Ureter (tissue), 1 donor: ENCODE measurements around the gene TNRC6B. TPM values are rescaled to one million over a fixed set of nuclear protein-coding genes. Genes with fewer than 3 reads are reported as not detected.
"Not testable (repeated sequence)": the region's sequence is repeated elsewhere in the genome, so short reads cannot be mapped to it uniquely, and the experiment has no call there.

Experiments used
- DNase-seq: peaks from one replicate; pipeline ENCODE4 v3.0.0-alpha.2; 2020; ENCODE audit warnings: low spot score
- total RNA-seq: library from RNA; stranded (reverse); gene quantifications from one replicate; pipeline ENCODE4 v1.2.4, GENCODE V29; 2023
- donor health status: DM: yes; HTN: yes; CAD: no.

TNRC6B gene
- total RNA-seq, 1 donor from 2014 or later: 63.3 TPM

DNA sequence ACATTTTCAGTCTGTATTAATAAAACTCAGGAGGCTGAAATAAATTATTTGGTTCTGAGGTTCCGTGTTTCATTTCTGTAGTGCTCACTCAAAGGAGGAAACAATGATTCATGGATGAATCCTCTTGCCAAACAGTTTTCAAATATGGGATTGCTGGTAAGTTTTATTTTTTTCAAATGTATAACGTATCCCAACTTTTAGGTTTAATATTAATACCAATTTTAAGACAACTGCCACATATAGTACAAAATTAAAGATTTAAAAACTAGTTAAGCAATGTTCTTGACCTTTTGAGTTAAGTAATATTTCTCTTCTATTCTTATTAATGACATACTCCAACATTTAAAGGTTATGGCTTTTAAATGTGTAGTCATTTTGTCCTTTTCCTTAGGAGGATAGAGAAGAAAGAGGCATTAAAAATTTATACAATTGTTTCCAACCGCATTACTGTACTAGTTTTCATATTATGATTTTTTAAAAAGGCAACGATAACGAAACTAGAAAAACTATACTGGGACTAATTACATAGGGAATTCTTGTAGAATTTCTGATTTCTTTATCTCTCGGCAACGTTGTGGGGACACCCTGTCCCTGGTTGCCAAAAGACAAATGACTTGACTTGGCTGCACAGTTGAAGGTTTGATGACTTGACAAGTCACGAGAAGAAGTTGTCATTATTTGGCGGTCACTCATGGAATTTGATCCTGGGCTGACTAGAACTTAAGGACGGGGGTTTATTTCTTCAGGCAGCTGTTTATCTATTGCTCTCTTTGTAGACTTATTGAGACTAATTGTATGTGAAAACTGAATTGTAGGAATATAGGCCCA is 99.5 kb downstream of the TNRC6B start:
- no peak for DNase-seq

DNA sequence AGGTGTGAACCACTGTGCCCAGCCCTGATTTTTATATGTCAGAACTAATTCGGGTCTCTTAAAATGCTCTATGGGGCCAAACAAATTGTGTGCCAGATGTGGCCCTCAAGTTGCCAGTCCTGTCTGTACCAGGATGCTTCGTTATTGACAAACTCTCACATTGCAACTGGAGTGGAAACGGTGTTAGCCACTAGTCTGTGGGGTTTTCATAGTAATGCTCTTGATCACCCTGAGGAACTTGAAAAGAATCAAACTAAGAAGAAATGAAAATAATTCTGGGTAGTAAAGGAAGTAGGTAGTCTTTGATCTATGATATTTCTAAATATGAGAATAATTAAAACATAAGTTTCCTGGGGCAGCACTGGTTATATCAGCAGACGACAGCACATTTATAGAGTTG is 101.3 kb downstream of the TNRC6B start:
- DNase-seq: no peak

DNA sequence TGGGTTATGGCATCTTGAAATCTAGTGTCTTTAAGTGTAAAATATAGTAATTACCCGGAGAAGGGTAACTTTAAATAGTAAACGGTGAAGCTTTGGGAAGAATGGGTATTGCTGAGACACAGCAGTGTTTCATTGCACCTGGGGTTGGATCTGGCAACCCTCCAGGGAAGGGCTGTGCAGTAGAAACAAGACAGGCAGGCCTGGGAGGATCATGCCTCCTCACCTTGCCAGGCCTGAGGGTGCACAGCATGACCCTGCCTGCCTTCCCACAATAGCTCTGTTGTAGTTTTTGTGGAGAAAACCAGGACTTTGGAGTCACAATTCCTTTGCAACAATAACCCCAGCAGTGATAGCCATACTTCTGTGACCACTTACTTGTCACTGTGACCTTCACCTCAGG is 104.0 kb downstream of the TNRC6B start:
- DNase-seq: no peak

DNA sequence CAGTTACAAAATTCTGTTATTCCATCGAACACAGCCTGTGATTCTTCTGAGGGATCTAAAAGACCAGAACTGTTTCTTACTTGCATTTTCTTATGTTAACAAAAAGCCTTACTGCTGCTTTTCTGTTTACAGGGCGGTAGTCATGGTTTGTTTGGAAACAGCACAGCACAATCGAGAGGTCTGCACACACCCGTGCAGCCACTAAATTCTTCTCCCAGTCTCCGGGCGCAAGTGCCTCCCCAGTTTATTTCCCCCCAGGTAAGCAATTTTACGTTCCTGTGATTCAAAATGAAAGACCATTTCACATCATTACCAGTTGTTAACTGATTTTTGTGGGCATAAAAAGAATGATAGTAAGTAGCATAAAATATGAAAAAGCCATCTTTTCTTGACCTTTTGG is 107.8 kb downstream of the TNRC6B start:
- DNase-seq: no peak

DNA sequence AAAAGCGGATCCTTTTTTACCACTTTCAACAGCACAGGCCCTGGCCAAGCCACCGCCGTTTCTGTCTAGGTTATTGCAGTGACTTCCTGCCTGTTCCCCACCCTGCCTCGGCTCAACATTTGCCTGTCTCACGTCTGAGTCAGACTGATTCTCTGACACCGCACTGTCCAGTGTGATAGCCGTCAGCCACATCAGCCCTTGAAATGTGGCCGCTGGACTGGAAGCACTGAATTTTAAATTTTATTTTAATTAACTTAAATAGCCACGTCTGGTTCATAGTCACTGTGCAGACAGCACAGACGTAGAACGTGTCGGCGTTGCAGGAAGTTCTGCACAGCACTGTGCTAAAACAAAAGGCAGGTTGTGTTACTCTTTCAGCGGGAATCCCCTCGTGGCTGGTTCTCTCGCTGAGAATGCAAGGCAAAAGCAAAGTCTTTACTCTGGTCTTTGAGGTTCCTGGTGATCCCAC is 112.3 kb downstream of the TNRC6B start:
- DNase-seq: no peak

DNA sequence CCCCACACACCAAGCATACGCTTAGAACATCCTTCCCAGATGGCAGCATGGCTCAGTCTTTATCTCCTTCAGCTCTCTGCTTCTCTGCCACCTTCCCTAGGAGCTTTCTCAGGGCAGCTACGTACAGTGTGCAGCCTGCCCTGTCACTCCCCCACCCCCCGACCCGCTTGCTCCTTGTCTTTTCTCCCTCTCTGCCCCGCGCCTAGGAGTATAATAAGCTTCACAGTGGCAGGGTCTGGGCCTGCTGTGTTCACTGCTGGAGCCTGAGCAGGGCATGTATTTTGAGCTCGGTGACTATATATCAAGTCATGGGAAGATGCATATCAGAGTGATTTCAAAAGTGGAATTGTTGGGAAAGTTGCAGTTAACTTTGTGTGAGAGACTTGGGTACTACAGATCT is 112.8 kb downstream of the TNRC6B start:
- no peak for DNase-seq

DNA sequence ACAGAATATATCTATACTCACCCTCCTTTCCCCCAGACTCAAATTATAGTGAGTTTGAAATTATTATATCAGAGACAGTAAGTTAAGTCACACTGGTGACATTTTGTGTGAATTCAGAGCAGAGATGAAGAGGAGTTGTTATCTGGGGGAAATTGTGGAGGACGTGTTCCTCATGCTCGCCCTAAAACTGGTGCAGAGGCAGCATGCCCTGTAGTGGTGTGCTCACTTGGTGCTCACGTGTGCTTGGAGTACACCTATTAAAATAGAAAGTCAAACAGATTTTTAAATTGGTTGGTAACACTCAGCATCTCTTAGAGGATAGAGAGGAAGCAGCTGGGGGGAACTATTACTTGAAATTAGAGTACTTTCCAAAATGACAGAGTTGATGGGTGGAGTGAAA is 117.0 kb downstream of the TNRC6B start:
- no peak for DNase-seq

DNA sequence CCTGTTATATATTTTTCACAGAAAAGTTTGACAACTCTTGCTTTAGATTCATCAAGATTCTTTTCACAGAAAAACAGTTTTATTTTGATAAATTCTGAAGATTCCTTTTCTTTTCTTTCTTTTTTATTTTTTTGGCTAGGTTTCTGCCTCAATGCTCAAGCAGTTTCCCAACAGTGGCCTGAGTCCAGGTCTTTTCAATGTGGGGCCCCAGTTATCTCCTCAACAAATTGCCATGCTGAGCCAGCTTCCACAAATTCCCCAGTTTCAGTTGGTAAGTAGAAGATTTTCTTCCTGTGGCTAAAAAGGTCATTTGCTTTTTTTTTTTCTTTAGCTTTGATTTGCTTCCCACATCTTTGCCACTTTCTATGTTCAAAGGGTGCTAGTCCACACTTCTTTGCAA is 122.6 kb downstream of the TNRC6B start:
- DNase-seq: no peak

DNA sequence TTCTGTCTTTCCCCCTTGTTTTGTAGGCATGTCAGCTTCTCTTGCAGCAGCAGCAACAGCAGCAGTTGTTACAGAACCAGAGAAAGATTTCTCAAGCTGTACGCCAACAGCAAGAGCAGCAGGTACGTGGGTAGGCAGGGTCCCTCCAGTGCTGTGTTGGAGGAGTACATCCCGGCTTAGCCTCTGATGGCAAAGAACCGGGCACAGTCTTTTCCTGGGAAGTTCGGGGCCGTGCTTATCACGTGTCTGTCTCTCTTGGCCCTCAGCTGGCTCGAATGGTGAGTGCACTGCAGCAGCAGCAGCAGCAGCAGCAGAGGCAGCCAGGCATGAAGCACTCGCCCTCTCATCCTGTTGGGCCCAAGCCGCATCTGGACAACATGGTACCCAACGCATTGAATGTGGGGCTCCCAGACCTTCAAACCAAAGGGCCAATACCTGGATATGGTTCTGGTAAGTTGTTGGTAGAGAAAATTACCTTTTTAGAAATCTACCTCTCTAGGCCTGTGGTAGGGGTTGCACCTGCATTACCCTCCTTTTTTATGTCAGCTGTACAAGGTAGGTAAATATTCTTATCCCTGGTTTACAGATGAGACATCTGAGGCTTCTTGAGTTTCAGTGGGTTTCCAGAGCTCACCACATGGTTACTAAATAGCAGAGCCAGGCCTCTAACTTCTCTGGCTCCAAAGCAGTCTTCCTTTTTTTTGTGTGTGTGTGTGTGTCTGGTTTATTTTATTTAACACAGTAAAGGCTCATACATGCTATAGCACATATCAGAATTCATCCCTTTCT is 123.4 kb downstream of the TNRC6B start:
- DNase-seq: no peak

DNA sequence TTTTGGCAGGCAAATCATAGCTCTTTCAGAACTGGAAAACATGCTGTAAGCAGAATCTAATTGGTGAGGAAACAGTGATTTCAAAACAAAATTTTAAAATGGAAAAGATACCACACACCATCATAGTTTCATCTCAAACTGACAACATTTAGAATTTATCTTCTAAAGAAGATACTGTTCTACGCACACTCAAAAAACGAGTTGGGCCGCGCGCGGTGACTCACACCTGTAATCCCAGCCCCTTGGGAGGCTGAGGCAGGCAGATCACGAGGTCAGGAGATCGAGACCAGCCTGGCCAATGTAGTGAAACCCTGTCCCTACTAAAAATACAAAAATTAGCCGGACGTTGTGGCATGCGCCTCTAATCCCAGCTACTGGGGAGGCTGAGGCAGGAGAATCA is 124.4 kb downstream of the TNRC6B start:
- no peak for DNase-seq

DNA sequence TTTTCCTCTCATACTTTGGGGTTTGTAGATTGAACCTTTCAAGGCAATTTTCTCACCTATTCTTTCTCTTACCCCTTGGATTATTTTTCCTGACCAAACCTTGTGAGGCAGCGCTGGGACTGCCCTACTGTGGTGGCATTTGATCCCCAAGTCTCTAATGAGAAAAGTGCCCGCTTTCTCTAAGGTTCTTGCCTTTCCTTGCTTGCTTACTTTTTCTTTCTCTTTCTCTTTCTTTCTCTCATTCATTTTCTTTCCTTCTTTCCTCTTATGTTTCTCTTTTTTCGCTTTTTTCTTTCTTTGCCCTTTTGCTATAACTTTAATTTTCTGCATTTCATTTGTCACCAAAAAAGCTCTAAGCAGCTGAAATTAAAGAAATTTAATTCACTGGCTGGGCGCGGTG is 127.9 kb downstream of the TNRC6B start:
- DNase-seq: no peak

DNA sequence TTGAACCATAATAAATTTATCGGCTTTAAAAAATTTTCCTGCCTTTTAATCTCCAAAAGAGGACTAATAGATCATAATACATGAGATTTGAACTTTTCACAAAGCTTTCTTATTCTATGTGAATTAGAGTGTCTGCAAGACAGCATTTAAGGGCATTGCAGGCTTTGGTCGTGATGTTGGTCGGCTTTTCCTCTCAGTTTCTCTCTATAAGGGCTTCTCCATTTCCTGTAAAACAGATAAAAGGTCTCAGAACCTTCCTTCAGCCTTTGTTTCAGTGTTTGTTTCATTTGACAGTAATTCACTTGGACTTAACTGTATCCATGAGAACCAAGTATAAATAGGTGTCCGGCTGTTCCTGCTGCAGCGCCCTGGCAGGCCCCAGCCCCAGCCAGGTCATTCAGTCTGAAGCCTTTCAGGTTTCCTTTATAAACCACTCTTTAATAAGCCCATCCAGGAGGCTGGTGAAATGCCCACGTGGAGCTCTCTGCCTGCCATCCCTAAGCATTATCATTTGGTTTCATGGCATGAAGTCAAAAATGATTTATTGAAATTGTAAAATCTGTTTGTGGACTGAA is 131.4 kb downstream of the TNRC6B start:
- DNase-seq: no peak

DNA sequence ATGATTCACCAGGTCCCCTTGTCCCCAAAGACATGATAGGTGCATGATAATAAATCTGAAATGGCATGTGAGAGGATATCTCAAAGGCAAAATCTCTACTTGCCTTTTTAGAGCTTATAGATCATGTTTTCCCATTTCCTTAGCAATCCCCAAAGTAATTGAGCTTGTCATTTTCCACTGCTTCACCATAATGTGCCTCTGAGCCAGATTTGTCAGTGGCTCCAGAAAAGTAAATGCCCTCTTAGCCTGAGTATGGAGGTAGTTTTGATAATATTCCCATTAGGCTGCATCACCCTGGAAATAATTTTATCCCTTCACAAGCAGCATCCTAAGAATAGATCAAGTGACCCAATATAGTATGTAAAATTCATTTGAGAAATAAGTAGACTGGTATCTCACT is 131.9 kb downstream of the TNRC6B start:
- no peak for DNase-seq

DNA sequence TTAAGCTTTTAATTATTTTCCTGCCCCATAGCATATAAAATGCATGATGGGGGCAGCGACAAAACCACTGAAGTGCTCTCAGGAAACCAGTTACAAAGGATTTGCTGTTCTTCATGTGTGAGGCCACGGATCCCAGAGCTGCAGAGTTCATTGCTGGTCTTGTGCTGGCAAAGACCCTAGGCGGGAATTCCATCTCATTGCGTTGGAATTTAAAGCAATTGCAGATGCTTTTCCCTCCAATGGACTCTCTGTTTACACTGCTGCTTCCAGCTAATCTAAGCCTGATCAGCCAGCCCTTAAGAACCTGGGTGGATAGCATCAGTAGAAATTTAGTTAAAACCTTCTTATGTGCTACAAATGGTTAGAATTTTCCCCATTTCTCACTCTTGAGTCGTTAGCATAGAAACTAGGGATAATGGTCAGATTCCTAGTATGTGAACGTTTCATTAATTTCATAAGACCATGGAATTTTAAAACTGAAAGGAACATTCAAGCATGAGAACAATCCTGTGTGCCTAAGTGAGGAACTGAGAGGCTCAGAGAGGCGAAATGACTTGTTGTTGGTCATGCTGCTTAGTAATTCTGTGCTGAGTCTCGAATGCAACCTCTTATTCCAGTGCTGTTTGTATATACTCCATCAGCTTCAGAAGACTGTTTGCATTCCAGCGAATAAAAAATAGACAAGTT is 132.5 kb downstream of the TNRC6B start:
- DNase-seq: no peak

DNA sequence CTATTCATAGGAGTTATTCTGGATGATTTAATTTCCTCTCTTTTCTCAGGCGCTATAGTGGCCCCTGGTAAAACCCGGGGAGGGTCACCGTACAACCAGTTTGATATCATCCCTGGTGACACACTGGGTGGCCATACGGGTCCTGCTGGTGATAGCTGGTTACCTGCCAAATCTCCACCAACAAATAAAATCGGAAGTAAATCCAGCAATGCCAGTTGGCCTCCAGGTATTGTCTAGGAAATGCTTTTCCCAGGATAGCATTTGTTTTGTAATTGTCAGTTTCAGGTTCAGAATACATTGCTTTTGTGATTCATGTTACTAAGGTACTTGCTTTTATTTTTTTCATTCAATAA is 133.0 kb downstream of the TNRC6B start:
- DNase-seq: no peak

DNA sequence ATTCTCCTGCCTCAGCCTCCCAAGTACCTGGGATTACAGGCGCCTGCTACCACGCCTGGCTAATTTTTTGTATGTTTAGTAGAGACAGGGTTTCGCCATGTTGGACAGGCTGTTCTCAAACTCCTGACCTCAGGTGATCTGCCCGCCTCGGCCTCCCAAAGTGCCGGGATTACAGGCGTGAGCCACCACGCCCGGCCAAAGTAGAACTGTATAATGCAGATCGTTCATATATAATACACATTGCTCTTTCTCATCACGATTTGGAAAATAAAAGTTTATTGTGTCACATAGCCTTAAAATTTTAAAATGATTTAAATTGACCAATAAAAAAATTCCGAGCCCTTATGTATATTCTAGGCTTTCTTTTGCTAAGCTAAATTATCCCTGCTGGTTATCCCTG is 133.9 kb downstream of the TNRC6B start:
- not testable (repeated sequence) for DNase-seq

DNA sequence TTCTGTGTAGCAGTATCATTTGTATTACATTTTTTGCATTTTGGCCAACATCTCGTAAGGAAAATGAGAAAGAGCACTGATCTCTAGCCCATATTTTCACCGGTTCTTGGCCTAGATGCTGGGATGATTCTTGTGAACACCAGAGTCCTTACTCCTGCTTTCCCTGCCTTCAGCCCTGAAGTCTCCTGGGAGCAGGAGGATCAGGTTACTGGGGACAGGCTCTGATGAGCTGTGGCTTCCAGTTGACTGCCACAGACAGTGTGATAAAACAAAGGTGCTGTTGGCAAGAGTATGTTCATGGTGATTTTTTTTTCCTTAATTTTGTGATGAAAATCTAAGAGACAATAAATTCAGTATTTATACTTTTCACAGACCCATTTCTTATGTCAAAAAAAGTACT is 134.3 kb downstream of the TNRC6B start:
- DNase-seq: no peak

DNA sequence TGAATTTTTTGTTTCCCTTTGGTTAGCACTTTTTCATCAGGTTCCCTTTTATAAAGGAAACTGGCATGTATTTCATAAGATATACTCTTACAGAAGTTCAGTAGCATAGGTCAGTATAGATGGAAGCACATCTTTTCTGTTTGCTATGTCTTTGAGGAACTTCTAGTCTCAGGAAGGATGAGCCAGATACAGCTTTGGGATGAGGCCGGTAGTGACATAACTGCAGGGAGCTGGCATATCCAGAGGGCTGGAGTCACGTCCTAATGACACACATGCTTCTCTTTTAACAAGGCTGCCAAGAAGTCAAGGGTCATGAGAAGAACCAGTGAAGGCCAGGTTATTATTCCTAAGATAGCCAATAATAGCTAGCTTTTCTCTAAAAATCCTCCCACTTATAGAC is 135.3 kb downstream of the TNRC6B start:
- DNase-seq: no peak

DNA sequence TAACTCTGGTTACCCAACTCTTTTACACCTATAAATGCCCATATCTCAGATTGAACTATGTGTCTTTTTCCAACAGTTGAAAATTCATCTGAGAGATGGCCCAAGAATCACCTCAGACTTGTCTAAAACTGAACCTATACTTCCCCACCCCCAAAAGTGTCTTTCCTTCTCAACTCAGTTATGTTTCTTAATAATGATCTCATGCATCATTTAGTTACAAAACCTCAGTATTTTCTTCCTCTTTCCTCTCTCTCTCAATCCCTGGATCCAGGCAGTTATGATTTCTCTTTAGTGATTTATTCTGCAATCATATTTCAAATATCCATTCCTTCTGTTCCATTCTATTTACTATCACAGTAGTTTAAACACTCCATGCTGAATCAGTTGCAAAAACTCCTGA is 136.3 kb downstream of the TNRC6B start:
- no peak for DNase-seq

DNA sequence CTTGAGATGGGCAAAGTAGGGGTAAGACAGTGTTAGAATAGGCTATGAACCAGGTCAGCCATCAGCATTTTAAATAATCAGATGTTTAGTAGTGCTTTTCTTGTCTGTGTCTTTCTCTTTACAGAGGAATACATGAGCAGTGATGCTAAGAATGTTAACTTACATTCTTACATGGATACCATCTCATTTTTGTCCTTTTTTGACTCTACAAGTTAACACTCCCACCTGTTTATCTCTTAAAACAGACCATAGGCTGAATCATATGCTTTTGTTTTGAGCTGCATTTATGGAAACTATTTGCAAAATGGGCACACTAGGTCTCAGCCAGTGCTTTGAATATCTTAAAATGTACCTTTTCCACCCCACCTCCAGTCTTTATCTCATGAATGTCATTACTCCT is 143.0 kb downstream of the TNRC6B start:
- DNase-seq: no peak

DNA sequence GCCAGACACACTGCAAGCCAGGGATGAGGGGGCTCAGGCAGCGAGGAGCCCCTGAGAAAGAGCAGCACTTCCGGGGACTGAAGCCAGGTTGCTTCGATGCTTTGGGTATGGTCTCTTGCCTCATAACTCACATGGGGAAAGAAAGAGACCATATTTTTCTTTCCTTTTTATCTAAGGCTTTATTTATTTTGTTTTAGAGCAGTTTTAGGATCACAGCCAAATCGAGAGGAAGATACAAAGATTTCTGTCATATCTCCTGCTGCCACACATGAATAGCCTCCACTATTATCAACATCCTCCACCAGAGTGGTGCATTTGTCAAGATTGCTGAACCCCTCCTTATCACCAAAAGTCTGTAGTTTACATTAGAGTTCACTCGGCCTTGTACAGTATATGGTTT is 144.3 kb downstream of the TNRC6B start:
- no peak for DNase-seq

DNA sequence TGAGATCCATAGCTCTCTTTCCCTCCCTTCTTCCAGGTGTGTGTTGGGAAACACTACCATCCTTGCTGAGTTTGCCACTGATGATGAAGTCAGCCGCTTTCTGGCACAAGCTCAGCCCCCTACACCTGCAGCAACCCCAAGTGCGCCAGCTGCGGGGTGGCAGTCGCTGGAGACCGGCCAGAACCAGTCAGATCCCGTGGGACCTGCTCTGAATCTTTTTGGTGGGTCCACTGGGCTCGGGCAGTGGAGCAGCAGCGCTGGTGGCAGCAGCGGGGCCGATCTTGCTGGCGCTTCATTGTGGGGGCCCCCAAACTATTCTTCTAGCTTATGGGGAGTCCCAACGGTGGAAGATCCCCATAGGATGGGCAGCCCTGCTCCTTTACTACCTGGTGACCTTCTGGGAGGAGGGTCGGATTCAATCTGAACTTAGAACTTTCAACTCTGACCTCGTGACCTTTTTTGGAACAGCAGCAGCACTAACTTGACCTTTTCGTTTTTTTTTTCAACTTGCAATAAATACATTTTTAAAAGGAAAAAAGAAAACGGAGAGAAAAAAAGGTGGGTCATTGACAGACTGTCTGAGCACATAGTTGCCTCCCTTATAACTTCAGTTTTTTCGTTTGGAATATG is 145.2 kb downstream of the TNRC6B start:
- no peak for DNase-seq
